Measurements from ENCODE around the gene MAPT.

- TF ChIP-seq CTCF (IDR thresholded peaks at IDR 0.05) (no peak), POLR2A (IDR thresholded peaks at IDR 0.05; ENCODE audit: low read depth) (no peak), POLR2AphosphoS5 (IDR thresholded peaks at IDR 0.05) (no peak)
Observed at GRCh38 chr17:45873728-45874127, 20.6 kb upstream of the MAPT start.
